HepG2 (cell line): ENCODE results near the gene LIPT2. TPM values are rescaled to one million over a fixed set of nuclear protein-coding genes. Genes with fewer than 3 reads are reported as not detected.

Experiments
- ATAC-seq: fragments of 200-7000 bp; cut with Tn5 transposase; 3 replicates; pipeline ENCODE4 v1.9.1; 2020; ENCODE audit warnings: mild to moderate bottlenecking, moderate library complexity
- BruUV-seq: library from RNA; stranded (reverse); fragments of 400-500 nt; replicated peaks from 2 replicates; lab custom pipeline; 2021; lab: Mats Ljungman, UMichigan
- CTCF ChIA-PET: fragments of 300-600 bp; formaldehyde crosslinking; extraction: SDS; loops from one replicate; lab custom pipeline; 2021; ENCODE audit warnings: low total read pairs, inconsistent platforms, low intra/inter-chr PET ratio; lab: Yijun Ruan, JAX
- POLR2A ChIA-PET: fragments of 350-600 bp; sonication (Branson Sonifier 250); formaldehyde crosslinking; loops from one replicate; lab custom pipeline; 2020; ENCODE audit warnings: antibody characterized with exemption, inconsistent platforms; lab: Yijun Ruan, JAX
- DNase-seq: peaks from one replicate; pipeline ENCODE4 v3.0.0-alpha.2; 2015; ENCODE audit warnings: low spot score
- FAIRE-seq: peaks from 3 replicates; lab custom pipeline; 2011; peaks lifted over from hg19 to GRCh38; lab: Jason Lieb, UNC
- H2AFZ ChIP-seq: one replicate; pipeline ENCODE4 v1.6.1; 2011; ENCODE audit warnings: low read length, inconsistent platforms
- H3K27ac ChIP-seq: fragments of 300-600 bp; 3 replicates; pipeline ENCODE4 v1.8.0; 2011; ENCODE audit warnings: mixed run types, mild to moderate bottlenecking, mixed read lengths, low read length, inconsistent platforms; ENCODE audit not compliant: insufficient read depth; ENCODE audit errors: extremely low read length
- H3K27me3 ChIP-seq, 2 experiments: fragments of 200-600 bp in 1 of 2; 2 replicates in 1 of 2; 3 replicates in 1 of 2; pipeline versions ENCODE4 v1.6.0 to v1.8.0; 2011; ENCODE audit warnings: low read length in 2 of 2, mild to moderate bottlenecking in 2 of 2, moderate library complexity in 2 of 2, inconsistent platforms in 1 of 2; ENCODE audit not compliant: insufficient read depth in 2 of 2, control insufficient read depth in 1 of 2
- H3K36me3 ChIP-seq, 2 experiments: fragments of 200-600 bp in 1 of 2; replicated peaks in 1 of 2; 2 replicates in 1 of 2; 3 replicates in 1 of 2; pipeline versions ENCODE4 v1.5.1 to v1.8.0; 2011; ENCODE audit warnings: low read length in 2 of 2, inconsistent platforms in 1 of 2; ENCODE audit not compliant: insufficient read depth in 2 of 2, control insufficient read depth in 1 of 2
- H3K4me1 ChIP-seq: 2 replicates; pipeline ENCODE4 v1.5.1; 2012; ENCODE audit warnings: low read length, inconsistent platforms; ENCODE audit not compliant: insufficient read depth
- H3K4me2 ChIP-seq: 2 replicates; pipeline ENCODE4 v1.6.0; 2011; ENCODE audit warnings: low read depth, low read length, inconsistent platforms
- H3K4me3 ChIP-seq, 3 experiments: fragments of 200-600 bp in 1 of 3; sonication (generic), shearing (Covaris generic) in 1 of 3; replicated peaks in 1 of 3; 2 replicates each; pipeline ENCODE4 v1.5.1; 2011 to 2016; ENCODE audit warnings: low read length in 3 of 3, inconsistent platforms in 2 of 3, low read depth in 2 of 3, mild to moderate bottlenecking in 2 of 3, control low read depth in 1 of 3, mixed read lengths in 1 of 3; ENCODE audit not compliant: insufficient read depth in 1 of 3
- H3K79me2 ChIP-seq: one replicate; pipeline ENCODE4 v1.6.1; 2011; ENCODE audit warnings: low read length, inconsistent platforms; ENCODE audit not compliant: insufficient read depth
- H3K9ac ChIP-seq: 2 replicates; pipeline ENCODE4 v1.6.0; 2011; ENCODE audit warnings: mild to moderate bottlenecking, low read depth, low read length, inconsistent platforms; ENCODE audit not compliant: insufficient read depth
- H3K9me3 ChIP-seq: 2 replicates; pipeline ENCODE4 v1.5.1; 2012; ENCODE audit warnings: mild to moderate bottlenecking, low read length
- H4K20me1 ChIP-seq: 2 replicates; pipeline ENCODE4 v1.6.0; 2011; ENCODE audit warnings: inconsistent platforms, mild to moderate bottlenecking, low read length, moderate library complexity; ENCODE audit not compliant: insufficient read depth
- HNF1B ChIP-seq: sonication (generic); formaldehyde crosslinking; IDR thresholded peaks from 2 replicates; pipeline ENCODE4 v1.5.1; 2020; ENCODE audit warnings: mild to moderate bottlenecking, moderate library complexity, missing genetic modification reagents
- HOXA3 ChIP-seq: sonication (generic); formaldehyde crosslinking; IDR thresholded peaks from 2 replicates; pipeline ENCODE4 v1.5.0; 2020; ENCODE audit warnings: missing genetic modification reagents
- MIXL1 ChIP-seq: IDR thresholded peaks from 2 replicates; pipeline ENCODE4 v1.6.1; 2016
- MXI1 ChIP-seq: IDR thresholded peaks from 3 replicates; pipeline ENCODE4 v1.6.1; 2012; ENCODE audit warnings: low read depth, low read length, inconsistent platforms, borderline replicate concordance
- PHF20 ChIP-seq: sonication (generic); formaldehyde crosslinking; IDR thresholded peaks from 2 replicates; pipeline ENCODE4 v1.5.0; 2020; ENCODE audit warnings: mild to moderate bottlenecking, missing genetic modification reagents
- RAD21 ChIP-seq: fragments of 450-650 bp; formaldehyde crosslinking; IDR thresholded peaks from 2 replicates; pipeline ENCODE4 v1.5.0; 2020; ENCODE audit warnings: mild to moderate bottlenecking
- SAP130 ChIP-seq: IDR thresholded peaks from 2 replicates; pipeline ENCODE4 v1.6.1; 2016; ENCODE audit warnings: low read depth
- SMC3 ChIP-seq: IDR thresholded peaks from 2 replicates; pipeline ENCODE4 v1.6.1; 2011; ENCODE audit warnings: low read length, improper control_type of control experiment
- STAG1 ChIP-seq: sonication (generic); formaldehyde crosslinking; IDR thresholded peaks from 2 replicates; pipeline ENCODE4 v1.4.0; 2020; ENCODE audit warnings: missing genetic modification reagents
- XRCC5 ChIP-seq: fragments of 200-400 bp; formaldehyde crosslinking; optimal IDR thresholded peaks from 2 replicates; pipeline ENCODE3; 2017; ENCODE audit warnings: mild to moderate bottlenecking, low read length
- YEATS4 ChIP-seq: sonication (generic); formaldehyde crosslinking; IDR thresholded peaks from 2 replicates; pipeline ENCODE4 v1.4.0; 2020; ENCODE audit warnings: missing genetic modification reagents, borderline replicate concordance
- YY1 ChIP-seq: IDR thresholded peaks from 2 replicates; pipeline ENCODE4 v1.6.1; 2011; ENCODE audit warnings: low read length, low read depth, moderate library complexity, mild to moderate bottlenecking; ENCODE audit not compliant: insufficient read depth, insufficient replicate concordance
- ZNF496 ChIP-seq: sonication (generic); formaldehyde crosslinking; IDR thresholded peaks from 2 replicates; pipeline ENCODE4 v1.8.1; 2023; ENCODE audit warnings: mild to moderate bottlenecking, moderate library complexity, missing genetic modification reagents; ENCODE audit not compliant: insufficient replicate concordance
- ZNF574 ChIP-seq: sonication (generic); formaldehyde crosslinking; IDR thresholded peaks from 2 replicates; pipeline ENCODE4 v1.4.0; 2020; ENCODE audit warnings: missing genetic modification reagents
- WGBS: methylation state at CpG from one replicate; pipeline ENCODE4 v1.1.6; 2017; ENCODE audit warnings: low lambda C conversion rate; 5-methylcytosine and 5-hydroxymethylcytosine counted together
- in situ Hi-C: cut with HindIII; loops from 2 replicates; pipeline ENCODE4 v1.10.0; 2017; ENCODE audit warnings: low pct_unique_long_range_greater_than_20kb; ENCODE audit not compliant: extremely low pct_ligation_motif_present
- intact Hi-C: fragments of 100-400 bp; cut with micrococcal nuclease; formaldehyde crosslinking; loops from one replicate; pipeline ENCODE4 v1.10.0; 2022; ENCODE audit not compliant: unreplicated experiment
- polyA plus RNA-seq, 8 experiments: library from polyadenylated mRNA; depleted of rRNA in 3 of 8; stranded (reverse) in 7 of 8; unstranded in 1 of 8; fragments of >200 nt; fragmentation: Illumina TruSeq in 4 of 8; extraction: Trizol in 4 of 8; gene quantifications; 2 replicates each; pipeline versions ENCODE4 v1.2.1 to v1.2.3, GENCODE V29; 2011 to 2016; ENCODE audit warnings: low read depth in 4 of 8, missing spikeins in 1 of 8, mixed read lengths in 1 of 8; ENCODE audit not compliant: insufficient read depth in 1 of 8
- total RNA-seq, 5 experiments: library from RNA; depleted of rRNA; stranded (reverse); fragments of >200 nt; fragmentation: Illumina TruSeq; extraction: Trizol; gene quantifications; 2 replicates each; pipeline ENCODE4 v1.2.3, GENCODE V29; 2016; ENCODE audit warnings: low read depth in 1 of 5
- TF ChIP-seq, protein P1 (sequence below): sonication (generic); formaldehyde crosslinking; IDR thresholded peaks from 2 replicates; pipeline ENCODE4 v1.5.0; 2020; ENCODE audit warnings: mild to moderate bottlenecking, missing genetic modification reagents, moderate library complexity

The LIPT2 gene
- total and polyA plus RNA-seq, 2 of the 13 experiments (the other 11 are each of a cell fraction or from before 2014, with no cell fraction given) = 3.0 to 5.6 TPM

DNA sequence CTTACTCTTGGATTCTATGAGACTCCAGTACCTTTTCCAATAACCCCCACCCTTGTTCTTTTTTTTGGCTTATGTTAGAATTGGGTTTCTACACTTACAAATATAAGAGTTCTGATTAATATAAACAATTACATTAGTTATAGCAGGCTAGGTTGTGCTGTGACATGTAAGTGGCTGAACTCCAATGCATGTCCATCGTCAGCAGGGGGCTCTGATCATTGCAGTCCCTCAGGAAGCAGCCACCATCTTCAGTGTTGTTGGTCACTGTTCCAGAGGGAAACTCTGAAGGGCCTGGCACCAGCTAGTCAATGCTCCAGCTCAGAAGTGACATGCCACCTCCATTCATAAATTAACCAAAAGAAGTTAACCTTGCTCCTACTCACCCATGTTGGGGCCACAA lies 5.6 kb downstream of the LIPT2 start:
- no peak overlapping the region for H3K9ac ChIP-seq
- FAIRE-seq = peak; percentile 74
- no peaks in the 10 kb centered on the region for H3K79me2 ChIP-seq
- POLR2A ChIA-PET = interaction anchor here (0.9 kb wide), 1 partner anchor 17 kb away, joined by 4 read pairs; no protein-coding TSS in a partner anchor
- H3K4me2 ChIP-seq = no peak overlapping the region
- no peak overlapping the region for H3K4me3 ChIP-seq
- H3K36me3 ChIP-seq = no peaks in the 10 kb centered on the region
- H3K4me1 ChIP-seq = peaks cover 22% of the 10 kb centered on the region
- no peaks in the 10 kb centered on the region for H4K20me1 ChIP-seq
- intact Hi-C loops (loop anchor here (1.0 kb wide), 1 partner anchor 82 kb away; no protein-coding TSS in a partner anchor), in situ Hi-C loops (no loop called here)
- no peak overlapping the region for H2AFZ ChIP-seq
- H3K9me3 ChIP-seq = no peaks in the 10 kb centered on the region
- H3K27me3 ChIP-seq = no peaks in the 10 kb centered on the region
- ATAC-seq = peak; percentile 94
- CTCF ChIA-PET = interaction anchor here (1.6 kb wide), 1 partner anchor 83 kb away, joined by 17 read pairs; no protein-coding TSS in a partner anchor
- peak; percentile 54 for DNase-seq
- TF ChIP-seq MIXL1 (CRISPR knock-in tag) (0 out of 2 replicates have a peak, but pooled peaks have one; percentile 25), YY1 (peak; percentile 15), YEATS4 (no peak), HOXA3 (CRISPR knock-in tag) (0 out of 2 replicates have a peak, but pooled peaks have one; percentile 46), ZNF574 (CRISPR knock-in tag) (peak; percentile 39; the same call in 1 of the 2 replicates), SMC3 (peak; percentile 68; the same call in 1 of the 2 replicates), RAD21 (CRISPR knock-in tag) (0 out of 2 replicates have a peak, but pooled peaks have one; percentile 40), ZNF496 (CRISPR knock-in tag) (no peak), MXI1 (no peak), STAG1 (peak; percentile 70), XRCC5 (peak; percentile 29), HNF1B (CRISPR knock-in tag) (0 out of 2 replicates have a peak, but pooled peaks have one; percentile 24), PHF20 (CRISPR knock-in tag) (no peak), SAP130 (CRISPR knock-in tag) (0 out of 2 replicates have a peak, but pooled peaks have one; percentile 22)
- TF ChIP-seq, protein P1, sequence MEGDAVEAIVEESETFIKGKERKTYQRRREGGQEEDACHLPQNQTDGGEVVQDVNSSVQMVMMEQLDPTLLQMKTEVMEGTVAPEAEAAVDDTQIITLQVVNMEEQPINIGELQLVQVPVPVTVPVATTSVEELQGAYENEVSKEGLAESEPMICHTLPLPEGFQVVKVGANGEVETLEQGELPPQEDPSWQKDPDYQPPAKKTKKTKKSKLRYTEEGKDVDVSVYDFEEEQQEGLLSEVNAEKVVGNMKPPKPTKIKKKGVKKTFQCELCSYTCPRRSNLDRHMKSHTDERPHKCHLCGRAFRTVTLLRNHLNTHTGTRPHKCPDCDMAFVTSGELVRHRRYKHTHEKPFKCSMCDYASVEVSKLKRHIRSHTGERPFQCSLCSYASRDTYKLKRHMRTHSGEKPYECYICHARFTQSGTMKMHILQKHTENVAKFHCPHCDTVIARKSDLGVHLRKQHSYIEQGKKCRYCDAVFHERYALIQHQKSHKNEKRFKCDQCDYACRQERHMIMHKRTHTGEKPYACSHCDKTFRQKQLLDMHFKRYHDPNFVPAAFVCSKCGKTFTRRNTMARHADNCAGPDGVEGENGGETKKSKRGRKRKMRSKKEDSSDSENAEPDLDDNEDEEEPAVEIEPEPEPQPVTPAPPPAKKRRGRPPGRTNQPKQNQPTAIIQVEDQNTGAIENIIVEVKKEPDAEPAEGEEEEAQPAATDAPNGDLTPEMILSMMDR (CRISPR knock-in tag) = peak; percentile 66
- TF ChIP-seq, all 625 proteins: peak for 11
- H3K27ac ChIP-seq = no peak overlapping the region
- 22% methylated on average over 1 of the region's 1 CpG for WGBS
- BruUV-seq = no TSS peak
